Dermis blood vessel endothelial cell (primary cell): Measurements from ENCODE around the gene LUZP2. TPM values are rescaled to one million over a fixed set of nuclear protein-coding genes. Genes with fewer than 3 reads are reported as not detected.

Experiments used
- DNase-seq: peaks from one replicate; pipeline ENCODE4 v3.0.0; 2010
- total RNA-seq: library from RNA; depleted of rRNA; stranded (reverse); fragments of >200 nt; gene quantifications from 2 replicates; pipeline ENCODE4 v1.2.3, GENCODE V29; 2014

Gene LUZP2
- total RNA-seq, 1 donor from 2014 or later, result not detected

- DNase-seq, result no peak
These were observed 138.9 kb downstream of the LUZP2 start for GRCh38 chr11:24635588-24636290.

DNA sequence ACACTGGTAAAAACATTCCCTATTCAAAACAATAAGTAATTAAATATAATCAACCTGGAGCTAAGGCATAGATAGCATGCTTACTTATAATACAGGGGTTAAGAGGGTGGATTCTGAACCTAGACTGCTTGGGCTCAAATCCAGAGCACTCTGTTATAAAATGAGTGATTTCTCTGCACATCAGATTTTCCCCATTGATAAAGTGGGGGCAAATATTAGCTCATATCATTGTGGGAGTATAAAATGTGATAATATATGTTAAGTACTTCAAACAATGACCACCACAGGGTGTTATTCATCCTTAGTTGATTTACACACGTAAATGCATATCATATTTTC, 139.4 kb downstream of the LUZP2 start:
- no peak for DNase-seq

- no peak for DNase-seq
These were observed 140.7 kb downstream of the LUZP2 start for GRCh38 chr11:24637520-24637919.

DNA sequence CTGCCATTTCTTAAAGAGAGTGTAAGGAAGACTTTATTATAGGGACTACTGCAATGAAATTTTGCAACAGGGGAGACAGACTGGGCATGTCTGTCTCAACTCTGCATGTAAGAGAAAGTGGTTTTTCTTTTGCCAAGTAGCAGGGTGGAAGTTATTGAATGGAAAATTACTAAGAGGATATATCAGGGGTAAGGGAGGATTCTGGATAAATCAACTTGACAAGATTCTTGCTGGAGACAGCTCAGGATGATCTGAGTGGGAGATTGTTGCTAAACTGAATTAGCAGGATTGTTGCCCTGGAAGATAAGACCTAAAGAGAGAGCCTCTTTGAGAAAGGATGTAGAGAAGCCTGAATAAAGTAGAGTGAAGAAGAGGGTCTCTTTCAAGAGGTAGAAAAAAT, 145.8 kb downstream of the LUZP2 start:
- no peak for DNase-seq

GRCh38 chr11:24645563-24645962, 148.7 kb downstream of the LUZP2 start:
- DNase-seq, result no peak

- no peak for DNase-seq
These were observed 155.0 kb downstream of the LUZP2 start for GRCh38 chr11:24651873-24652272.

DNA sequence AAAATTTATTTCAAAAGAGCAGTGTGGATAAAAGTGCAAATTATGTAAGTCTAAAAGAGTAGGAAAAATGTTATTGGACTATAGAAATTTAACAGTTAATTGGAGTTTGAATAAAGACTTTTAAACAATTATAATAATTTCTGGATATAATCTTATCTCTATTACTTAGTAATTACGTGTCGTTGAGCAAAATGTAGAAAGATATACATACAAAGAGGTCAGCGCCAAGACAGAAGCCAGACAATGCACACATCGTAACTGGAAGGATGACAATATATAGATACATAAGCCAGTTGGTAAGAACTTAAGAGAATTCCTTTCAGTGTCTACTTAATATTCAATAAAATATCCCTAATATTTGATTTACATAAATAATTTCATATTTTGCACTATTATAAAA, 157.0 kb downstream of the LUZP2 start:
- no peak for DNase-seq

DNA sequence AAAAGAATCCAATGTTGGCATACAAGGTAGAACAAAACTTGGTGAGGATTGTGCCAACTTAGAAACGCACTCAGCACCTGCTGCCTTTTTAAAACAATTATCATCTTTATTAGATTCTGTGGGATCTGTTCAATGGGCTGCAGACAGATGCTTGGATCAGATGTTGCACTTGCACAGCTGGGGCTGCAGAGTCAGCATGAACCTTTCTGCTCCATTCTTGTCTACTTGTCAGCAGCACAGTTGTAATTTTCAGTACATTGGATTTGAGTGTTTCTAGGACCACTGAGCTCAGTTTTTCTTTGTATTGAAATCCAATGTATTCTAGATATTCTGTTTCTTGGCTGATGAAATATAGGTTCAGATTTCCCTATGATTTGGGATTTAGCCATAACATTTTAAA, 164.5 kb downstream of the LUZP2 start:
- no peak for DNase-seq

DNA sequence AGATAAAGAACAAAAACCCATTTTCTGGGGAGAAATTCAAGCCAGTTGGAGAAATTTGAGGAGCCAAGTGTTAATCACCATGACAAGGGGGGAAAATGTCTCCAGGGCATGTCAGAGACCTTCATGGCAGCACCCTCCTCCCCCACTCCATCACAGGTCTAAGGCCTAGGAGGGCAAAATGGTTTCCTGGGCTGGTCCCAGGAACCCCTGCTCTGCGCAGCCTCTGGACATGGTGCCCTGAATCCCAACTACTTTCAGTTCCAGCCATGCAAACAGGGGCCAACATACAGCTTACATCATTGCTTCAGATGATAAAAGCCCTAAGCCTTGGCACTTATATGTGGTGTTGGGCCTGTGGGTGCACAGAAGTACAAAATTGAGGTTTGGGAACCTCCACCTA, 167.5 kb downstream of the LUZP2 start:
- DNase-seq, result no peak

DNA sequence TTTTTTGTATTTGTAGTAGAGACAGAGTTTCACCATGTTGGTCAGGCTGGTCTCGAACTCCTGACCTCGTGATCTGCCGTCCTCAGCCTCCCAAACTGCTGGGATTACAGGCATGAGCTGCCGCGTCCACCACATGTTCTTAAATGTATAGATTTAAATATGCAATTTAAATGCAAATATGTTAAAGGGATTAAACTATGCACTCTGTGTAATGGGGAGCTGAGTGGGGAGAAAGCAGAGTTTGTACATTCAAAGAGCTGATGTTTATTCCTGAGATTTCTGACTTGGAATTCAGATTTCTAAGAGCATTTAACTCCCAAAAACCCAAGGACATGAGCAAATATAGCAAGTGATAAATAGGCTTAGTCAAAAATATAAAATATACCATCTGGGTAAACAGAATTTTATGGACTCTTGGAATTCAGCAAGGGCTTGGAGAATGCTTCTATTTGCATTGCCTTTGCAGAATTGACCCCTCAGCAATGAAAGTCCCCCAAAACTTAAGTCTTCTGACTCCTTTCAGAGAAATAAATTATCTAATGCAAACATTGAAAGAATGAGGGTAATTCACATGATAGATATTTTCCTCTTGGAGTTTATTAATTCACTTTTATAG, 170.6 kb downstream of the LUZP2 start:
- no peak for DNase-seq

DNA sequence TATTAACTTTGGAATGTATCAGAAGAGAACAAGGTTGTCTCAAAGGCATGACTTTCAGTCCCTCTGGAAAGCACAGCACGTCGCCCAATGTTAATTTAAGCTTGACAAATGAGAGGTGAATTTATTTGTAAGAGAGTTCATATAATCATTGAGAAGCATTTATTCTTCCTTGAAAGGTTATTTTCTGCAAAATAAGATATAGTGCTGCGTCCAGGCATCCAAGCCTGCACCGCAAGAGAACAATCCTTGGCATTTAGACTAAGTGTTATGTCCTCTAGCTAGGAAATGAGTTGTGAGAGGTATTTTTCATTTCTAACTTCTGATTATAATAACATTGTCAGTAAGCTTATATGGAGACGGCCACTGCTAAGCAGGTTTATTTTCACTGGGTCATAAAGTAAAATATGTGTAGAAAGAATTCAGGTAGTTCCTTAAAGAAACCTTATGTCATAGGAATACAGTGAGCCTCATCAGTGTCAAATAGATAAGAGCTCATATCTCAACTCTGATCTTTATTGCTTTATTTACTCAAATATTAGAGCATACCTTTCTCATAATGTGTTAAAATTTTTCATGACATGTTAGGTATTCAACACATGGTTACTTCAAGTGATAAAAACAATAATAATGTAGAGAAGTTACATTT, 182.0 kb downstream of the LUZP2 start:
- DNase-seq, result no peak

DNA sequence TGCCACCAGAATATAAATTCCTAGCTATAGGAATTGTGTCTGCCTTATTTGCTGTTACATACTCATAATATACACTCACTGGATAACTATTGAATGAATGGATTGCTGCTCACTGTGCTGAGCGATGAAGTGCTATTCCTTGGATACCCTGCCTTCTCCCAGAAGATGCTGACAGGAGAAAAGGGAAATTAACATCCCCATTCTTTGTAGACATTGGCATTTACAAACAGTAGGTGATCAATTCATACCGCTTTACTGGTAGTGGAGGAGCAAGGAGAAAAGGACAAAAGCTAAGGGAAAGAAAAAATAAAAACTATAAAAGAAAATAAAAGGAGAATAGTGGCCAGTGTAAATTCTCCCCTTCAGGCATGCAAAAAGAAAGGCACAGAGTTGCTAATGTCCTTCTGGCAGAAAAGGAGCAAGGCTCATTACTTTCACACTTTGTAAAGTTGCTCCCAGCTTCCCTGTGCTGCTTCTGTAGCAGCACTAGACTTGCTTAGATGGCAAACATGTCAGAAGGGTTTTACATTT, 183.0 kb downstream of the LUZP2 start:
- no peak for DNase-seq

DNA sequence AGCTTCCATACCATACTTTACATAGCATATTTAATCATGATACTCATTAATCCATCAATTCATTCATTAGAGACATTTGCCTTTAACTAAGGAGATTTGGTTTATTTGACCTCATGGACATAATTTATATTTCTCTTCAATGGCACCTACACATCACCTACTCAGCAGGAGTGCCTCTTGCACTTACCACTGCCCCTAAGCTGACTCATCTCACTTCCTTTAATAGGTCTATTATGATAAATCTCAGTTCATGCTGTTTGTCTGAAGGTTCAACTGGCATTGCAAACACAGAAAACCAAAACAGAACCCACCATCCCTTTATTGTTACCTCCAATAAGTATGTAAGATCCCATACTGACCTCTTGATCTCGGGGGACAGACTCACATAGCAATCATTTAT, 186.7 kb downstream of the LUZP2 start:
- no peak for DNase-seq

DNA sequence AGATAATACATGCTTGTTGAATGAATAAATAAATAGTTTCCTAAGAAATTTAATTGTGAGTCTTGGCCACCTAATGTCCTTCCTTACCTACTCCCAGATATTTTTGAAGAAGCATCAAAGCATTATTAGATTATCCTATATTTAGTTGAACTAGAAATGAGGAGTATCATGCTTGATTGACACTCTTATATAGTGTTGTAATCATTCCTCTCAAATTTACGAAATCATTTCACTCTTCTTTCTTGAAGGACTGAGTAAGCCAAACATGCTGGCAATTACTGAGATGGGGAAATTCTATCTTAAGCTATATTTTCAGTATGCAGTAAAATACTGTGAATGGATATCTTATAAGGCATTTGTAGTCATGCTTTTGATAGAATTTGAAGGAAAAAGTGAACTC, 189.0 kb downstream of the LUZP2 start:
- DNase-seq, result no peak

- no peak for DNase-seq
These were observed 190.8 kb downstream of the LUZP2 start for GRCh38 chr11:24687531-24688147.

DNA sequence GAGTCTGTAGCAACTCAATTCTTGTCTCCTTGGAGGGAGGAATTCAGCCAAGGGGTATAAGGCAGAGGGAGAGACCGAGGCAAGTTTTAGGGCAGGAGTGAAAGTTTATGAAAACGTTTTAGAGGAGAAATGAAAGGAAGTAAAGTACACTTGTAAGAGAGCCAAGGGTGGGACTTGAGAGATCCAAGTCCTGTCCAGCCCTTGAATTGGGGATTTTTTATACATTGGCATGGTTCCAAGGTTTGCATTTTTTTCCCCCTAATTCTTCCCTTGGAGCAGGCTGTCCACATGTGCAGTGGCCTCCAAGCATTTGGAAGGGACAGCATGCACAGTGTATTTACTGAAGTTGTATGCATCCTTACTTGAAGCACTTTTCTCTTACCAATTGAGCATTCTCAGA, 192.1 kb downstream of the LUZP2 start:
- no peak for DNase-seq

GRCh38 chr11:24697522-24698111, 200.8 kb downstream of the LUZP2 start:
- DNase-seq, result no peak

GRCh38 chr11:24704716-24705115, 207.9 kb downstream of the LUZP2 start:
- DNase-seq, result no peak

DNA sequence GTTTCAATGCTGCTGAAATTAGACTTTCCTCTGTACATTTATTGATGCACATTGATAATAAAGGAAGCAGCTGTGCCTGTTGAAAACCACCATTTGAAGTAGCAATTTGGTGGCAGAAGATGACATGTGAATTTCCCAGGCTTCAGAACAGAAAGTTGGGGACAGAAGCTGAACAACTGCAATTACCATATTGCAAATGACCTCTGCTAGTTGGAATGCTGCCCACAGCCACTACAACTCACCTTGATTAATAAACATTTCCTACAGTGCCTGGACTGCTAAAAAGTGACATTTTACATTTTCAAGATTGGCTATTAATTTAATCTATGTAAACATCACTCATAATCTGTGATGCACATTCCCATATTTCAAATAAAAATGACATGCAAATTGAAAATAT, 208.6 kb downstream of the LUZP2 start:
- no peak for DNase-seq

DNA sequence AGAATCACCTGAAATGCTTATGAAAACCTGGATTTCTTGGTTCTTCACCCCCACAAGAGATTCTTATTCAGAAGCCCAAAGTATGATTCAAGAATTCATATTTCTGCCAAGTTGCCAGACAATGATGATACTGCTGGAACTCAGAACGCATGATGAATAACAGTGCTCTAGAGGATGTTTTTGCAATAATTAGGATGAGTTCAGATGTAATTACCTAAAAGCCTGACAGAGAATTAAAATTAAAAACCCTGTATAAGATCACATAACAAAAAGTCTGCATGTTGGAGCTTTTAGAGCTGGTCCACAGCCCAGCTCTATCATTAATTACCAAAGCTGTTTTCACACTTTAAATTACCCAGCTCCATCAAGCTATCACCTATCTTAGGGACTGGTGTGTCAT, 211.8 kb downstream of the LUZP2 start:
- no peak for DNase-seq

GRCh38 chr11:24709928-24710565, 213.2 kb downstream of the LUZP2 start:
- no peak for DNase-seq

- no peak for DNase-seq
These were observed 217.7 kb downstream of the LUZP2 start for GRCh38 chr11:24714601-24715000.

- DNase-seq, result no peak
These were observed 219.6 kb downstream of the LUZP2 start for GRCh38 chr11:24716403-24716802.
